ENCODE data around the gene FAM200C.

DNA sequence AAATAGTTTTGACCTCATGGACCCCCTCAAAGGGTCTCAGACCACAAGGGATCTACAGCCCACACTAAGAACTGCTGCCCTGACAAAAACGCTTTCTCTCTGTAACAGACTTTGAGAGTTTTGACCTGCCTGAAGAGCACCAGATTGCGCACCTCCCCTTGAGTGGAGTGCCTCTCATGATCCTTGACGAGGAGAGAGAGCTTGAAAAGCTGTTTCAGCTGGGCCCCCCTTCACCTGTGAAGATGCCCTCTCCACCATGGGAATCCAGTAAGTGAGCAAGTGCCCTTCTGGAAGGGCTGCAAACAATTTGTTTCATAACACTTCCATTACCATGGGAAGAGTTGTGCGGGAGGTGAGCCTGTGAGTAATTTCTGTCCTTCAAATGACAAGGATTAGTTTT lies 27.8 kb upstream of the FAM200C start:
- no peak for TF ChIP-seq SIN3A (IDR thresholded peaks at IDR 0.05; ENCODE audit: borderline replicate concordance, insufficient read depth, low read length)
- TF ChIP-seq, protein P1, sequence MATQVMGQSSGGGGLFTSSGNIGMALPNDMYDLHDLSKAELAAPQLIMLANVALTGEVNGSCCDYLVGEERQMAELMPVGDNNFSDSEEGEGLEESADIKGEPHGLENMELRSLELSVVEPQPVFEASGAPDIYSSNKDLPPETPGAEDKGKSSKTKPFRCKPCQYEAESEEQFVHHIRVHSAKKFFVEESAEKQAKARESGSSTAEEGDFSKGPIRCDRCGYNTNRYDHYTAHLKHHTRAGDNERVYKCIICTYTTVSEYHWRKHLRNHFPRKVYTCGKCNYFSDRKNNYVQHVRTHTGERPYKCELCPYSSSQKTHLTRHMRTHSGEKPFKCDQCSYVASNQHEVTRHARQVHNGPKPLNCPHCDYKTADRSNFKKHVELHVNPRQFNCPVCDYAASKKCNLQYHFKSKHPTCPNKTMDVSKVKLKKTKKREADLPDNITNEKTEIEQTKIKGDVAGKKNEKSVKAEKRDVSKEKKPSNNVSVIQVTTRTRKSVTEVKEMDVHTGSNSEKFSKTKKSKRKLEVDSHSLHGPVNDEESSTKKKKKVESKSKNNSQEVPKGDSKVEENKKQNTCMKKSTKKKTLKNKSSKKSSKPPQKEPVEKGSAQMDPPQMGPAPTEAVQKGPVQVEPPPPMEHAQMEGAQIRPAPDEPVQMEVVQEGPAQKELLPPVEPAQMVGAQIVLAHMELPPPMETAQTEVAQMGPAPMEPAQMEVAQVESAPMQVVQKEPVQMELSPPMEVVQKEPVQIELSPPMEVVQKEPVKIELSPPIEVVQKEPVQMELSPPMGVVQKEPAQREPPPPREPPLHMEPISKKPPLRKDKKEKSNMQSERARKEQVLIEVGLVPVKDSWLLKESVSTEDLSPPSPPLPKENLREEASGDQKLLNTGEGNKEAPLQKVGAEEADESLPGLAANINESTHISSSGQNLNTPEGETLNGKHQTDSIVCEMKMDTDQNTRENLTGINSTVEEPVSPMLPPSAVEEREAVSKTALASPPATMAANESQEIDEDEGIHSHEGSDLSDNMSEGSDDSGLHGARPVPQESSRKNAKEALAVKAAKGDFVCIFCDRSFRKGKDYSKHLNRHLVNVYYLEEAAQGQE (IDR thresholded peaks at IDR 0.05; ENCODE audit: insufficient read depth in 1 of 2, low read depth in 2 of 2, low read length in 2 of 2): no peak
- no peak for TF ChIP-seq POLR2AphosphoS5 (IDR thresholded peaks at IDR 0.05; ENCODE audit: low read depth, low read length)
- TF ChIP-seq TAF1 (IDR thresholded peaks at IDR 0.05; ENCODE audit: borderline replicate concordance, insufficient read depth, low read length): no peak
- TF ChIP-seq FOXP2 (optimal IDR thresholded peaks at IDR 0.05; ENCODE audit: borderline replicate concordance, extremely low read depth, extremely low read length, insufficient read depth): no peak

All from PFSK-1 (cell line).